HG03060 (cell line): Measurements from ENCODE around the gene TCN2.
"Not testable (repeated sequence)": the region's sequence is repeated elsewhere in the genome, so short reads cannot be mapped to it uniquely, and the experiment has no call there.

Experiments
- ATAC-seq: cut with Tn5 transposase; IDR thresholded peaks from one replicate; pipeline ENCODE4 v1.9.1; 2021; ENCODE audit warnings: low read depth, moderate number of reproducible peaks; ENCODE audit not compliant: unreplicated experiment

TCN2 gene

GRCh38 chr22:30675436-30675835, 68.5 kb downstream of the TCN2 start:
- no peak for ATAC-seq

- not testable (repeated sequence) for ATAC-seq
Observed at GRCh38 chr22:30676565-30676964, 69.6 kb downstream of the TCN2 start.
